GM21360 (cell line): ENCODE measurements around the gene SMPD4.
"Not testable (repeated sequence)": the region's sequence is repeated elsewhere in the genome, so short reads cannot be mapped to it uniquely, and the experiment has no call there.

Source experiments
- ATAC-seq: cut with Tn5 transposase; IDR thresholded peaks from one replicate; pipeline ENCODE4 v1.9.1; 2021; ENCODE audit warnings: mild to moderate bottlenecking, moderate library complexity; ENCODE audit not compliant: unreplicated experiment

SMPD4 gene, protein sequence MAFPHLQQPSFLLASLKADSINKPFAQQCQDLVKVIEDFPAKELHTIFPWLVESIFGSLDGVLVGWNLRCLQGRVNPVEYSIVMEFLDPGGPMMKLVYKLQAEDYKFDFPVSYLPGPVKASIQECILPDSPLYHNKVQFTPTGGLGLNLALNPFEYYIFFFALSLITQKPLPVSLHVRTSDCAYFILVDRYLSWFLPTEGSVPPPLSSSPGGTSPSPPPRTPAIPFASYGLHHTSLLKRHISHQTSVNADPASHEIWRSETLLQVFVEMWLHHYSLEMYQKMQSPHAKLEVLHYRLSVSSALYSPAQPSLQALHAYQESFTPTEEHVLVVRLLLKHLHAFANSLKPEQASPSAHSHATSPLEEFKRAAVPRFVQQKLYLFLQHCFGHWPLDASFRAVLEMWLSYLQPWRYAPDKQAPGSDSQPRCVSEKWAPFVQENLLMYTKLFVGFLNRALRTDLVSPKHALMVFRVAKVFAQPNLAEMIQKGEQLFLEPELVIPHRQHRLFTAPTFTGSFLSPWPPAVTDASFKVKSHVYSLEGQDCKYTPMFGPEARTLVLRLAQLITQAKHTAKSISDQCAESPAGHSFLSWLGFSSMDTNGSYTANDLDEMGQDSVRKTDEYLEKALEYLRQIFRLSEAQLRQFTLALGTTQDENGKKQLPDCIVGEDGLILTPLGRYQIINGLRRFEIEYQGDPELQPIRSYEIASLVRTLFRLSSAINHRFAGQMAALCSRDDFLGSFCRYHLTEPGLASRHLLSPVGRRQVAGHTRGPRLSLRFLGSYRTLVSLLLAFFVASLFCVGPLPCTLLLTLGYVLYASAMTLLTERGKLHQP

DNA sequence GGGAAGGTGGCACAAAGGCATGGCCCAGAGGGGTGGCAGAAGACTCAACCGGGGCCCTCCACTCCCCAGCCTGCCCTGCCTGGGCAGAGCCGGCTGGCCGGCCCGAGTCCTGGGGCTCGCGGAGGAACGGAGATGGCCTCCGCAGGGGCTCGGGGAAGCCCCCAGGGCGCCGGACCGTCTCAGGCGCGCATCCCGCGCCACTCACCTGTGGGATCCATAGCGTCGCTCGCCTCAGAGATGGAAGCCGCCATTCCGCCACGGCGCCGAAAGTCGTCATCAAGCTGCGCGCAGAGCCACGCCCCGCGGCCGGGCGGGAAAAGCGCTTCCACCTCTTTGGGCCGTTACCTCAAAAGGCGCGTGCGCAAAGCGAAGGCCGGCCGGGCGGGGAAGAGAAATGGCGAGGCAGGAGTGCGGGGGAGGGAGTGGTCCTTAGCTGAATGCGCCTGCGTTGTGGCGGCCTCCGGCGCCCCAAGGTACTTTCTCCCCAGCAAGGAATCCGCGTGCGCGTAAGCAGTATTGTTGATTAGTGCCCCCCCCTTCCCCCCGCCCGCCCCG, at the start of gene SMPD4:
TSS of gene SMPD4 (minus strand) at position 278 of the 555 bp plus-strand sequence. CDS start 5,010 bp downstream, outside the sequence.
- ATAC-seq: peak; percentile 47

DNA sequence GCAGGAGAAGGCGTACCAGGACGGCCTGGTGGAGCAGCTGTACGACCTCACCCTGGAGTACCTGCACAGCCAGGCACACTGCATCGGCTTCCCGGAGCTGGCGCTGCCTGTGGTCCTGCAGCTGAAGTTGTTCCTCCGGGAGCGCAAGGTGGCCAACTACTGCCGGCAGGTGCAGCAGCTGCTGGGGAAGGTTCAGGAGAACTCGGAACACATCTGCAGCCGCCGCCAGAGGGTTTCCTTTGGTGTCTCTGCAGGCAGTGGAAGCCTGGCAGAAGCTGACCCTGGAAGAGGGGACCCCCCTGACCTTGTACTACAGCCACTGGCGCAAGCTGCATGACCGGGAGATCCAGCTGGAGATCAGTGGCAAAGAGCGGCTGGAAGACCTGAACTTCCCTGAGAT, 49.5 kb upstream of the SMPD4 start:
- ATAC-seq: not testable (repeated sequence)

GRCh38 chr2:130230376-130230775, 49.0 kb upstream of the SMPD4 start:
- ATAC-seq: not testable (repeated sequence)

- not testable (repeated sequence) for ATAC-seq
These were observed 47.7 kb upstream of the SMPD4 start for GRCh38 chr2:130229161-130229510.

DNA sequence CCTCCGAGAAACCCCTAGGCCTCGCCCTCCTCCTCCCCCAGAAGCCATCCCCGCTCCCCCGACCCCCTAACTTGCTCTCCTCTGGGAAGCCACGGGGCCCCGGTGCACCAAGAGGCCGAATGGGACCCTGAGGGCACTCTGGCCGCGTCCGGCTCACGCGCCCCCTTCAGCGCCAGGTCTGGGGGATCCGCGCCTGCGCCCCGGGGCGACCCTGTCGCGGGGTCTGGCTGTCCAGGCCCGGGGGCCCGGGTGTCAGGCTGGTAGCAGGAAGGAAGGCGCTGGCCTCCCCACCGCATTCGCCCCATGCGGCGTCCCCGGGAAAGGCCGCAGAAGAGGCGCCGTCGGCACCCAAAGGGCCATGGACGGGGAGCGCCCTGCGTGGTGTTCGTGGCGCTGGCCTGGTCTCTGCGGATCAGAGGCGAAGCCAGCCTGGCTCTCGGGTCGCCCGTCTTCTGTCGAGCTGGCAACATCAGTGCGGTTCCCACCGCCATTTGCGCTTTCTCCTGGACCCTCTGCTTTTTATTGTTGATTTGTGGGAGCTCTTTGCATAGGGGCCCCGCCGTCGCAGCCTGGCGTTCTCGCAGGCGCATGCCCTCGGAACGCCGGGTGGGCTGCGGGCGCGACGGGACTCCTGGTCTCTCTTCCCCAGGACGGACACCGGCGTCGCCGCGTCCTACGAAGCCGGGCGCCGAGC, 47.2 kb upstream of the SMPD4 start:
- not testable (repeated sequence) for ATAC-seq

- not testable (repeated sequence) for ATAC-seq
These were observed 46.6 kb upstream of the SMPD4 start for GRCh38 chr2:130228005-130228404.

DNA sequence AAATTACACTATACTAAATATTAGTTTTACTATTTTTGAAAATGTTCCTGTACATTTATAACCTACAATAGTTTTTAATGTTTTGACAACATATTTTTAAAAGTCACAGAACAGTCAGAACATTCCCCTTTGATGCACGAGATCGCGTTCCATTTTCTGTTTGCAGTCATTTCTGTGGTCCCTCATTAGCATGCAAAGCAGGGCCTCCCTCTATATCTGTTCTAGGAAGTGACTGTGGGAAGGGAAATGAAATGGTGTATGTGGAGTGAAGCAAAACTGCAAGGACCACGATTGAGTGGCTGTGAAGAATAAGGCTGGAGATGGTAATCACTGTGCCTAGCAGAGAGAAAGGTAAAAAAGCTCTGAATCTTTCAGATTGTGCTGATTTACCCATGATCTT, 41.1 kb upstream of the SMPD4 start:
- peak; percentile 94 for ATAC-seq

DNA sequence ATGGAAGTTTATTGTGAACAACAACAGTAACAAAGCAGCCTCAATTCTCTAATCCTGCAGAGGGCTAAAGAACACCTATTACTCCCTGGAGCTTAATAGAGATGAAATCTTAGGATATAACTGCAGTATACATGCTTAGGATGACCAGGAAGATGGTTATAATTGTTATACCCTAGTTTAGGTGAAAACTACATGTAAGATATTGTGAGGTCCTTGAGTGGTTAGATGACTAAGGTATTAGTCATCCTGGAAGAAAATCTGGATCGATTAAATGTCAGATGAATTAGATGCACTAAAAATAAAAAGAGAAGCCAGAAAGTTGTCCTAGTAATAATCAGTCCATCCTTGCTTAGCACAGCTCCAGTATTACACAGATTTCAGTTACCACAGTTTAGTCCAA, 39.1 kb upstream of the SMPD4 start:
- not testable (repeated sequence) for ATAC-seq

- ATAC-seq: not testable (repeated sequence)
These were observed 37.7 kb upstream of the SMPD4 start for GRCh38 chr2:130219147-130219546.

- ATAC-seq: not testable (repeated sequence)
These were observed 25.6 kb upstream of the SMPD4 start for GRCh38 chr2:130207051-130207450.

DNA sequence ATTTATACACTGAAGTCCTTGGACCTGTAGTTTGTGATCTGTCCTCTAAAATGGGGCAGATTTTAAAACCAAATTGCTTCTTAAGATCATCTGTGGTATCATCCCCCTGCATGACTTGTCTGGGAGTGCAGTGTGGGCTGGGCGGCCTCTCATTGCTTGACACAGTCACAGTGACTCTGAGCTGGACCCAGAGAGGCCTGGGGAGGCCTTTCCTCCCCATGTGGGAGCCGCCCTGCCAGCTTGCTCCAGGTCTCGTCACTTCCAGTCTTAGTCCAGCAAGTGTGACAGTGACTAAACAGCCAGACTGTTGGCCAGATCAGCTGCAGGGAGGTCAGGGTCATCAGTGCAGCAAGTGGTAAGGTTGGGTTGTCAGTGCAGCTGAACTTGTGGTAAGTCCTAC, 21.7 kb upstream of the SMPD4 start:
- not testable (repeated sequence) for ATAC-seq

DNA sequence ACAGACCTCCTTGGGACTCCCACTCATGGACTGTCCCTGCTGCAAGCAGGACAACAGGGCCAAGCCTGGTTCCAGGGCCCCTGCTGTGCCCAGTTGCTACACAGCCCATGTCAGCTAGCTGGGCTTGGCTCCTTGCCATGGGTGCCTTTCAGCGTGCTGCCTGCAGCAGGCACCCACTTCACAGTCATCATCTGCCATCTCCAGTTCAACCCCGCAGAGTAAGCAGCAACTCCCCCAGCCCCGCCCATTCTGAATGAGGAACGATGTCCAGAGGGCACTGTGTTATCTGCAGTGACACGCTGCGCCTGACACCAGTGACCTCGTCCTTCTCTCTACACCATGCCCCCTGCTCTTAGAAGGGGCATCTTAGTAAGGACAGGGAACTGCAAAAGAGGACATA, 21.1 kb upstream of the SMPD4 start:
- not testable (repeated sequence) for ATAC-seq

DNA sequence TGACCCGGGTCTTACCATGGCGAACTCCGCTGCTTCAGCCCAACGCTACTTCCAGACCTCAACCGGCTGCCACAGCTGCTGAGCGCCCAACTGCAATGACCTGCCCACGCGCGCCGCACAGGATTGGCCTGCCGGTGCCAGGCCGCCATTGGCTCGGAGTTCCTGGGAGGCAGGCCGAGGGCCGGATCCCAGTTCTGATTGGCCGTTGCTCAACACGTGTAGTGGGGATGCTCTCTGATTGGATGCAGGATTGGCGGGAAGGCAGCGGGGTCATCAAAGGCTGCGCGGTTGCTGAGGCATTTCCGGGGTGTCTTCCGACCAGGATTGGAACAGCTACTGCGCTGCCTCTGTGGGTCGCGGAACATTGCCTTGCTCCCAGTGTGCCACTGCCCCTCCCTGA, 16.9 kb upstream of the SMPD4 start, which contains the start of gene TUBA3E:
TSS of gene TUBA3E (minus strand) at position 97 of the 400 bp plus-strand sequence. CDS start at position 18, 79 bp downstream.
- no peak for ATAC-seq

- not testable (repeated sequence) for ATAC-seq
These were observed 14.7 kb upstream of the SMPD4 start for GRCh38 chr2:130196052-130196451.

GRCh38 chr2:130195089-130195635, 13.8 kb upstream of the SMPD4 start:
- ATAC-seq: not testable (repeated sequence)

- not testable (repeated sequence) for ATAC-seq
These were observed 12.4 kb upstream of the SMPD4 start for GRCh38 chr2:130193824-130194223.

DNA sequence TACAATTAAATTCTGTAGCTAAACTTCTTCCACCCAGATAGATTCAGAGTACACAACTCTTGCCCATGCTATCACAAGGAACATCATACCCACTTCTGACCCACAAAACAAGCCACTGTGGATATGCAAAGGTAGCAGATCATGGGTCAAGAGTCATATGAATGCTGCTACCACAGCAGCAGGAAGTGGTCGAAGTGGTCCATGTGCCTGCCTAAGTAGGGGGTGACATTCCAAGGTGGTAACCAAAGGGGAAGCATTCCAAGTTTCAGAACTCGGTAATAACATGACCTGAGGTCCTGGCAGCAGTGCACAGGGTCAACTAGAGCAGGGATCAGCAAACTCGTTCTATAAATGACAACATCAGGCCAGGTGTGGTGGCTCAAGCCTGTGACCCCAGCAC, 11.0 kb upstream of the SMPD4 start:
- ATAC-seq: not testable (repeated sequence)

DNA sequence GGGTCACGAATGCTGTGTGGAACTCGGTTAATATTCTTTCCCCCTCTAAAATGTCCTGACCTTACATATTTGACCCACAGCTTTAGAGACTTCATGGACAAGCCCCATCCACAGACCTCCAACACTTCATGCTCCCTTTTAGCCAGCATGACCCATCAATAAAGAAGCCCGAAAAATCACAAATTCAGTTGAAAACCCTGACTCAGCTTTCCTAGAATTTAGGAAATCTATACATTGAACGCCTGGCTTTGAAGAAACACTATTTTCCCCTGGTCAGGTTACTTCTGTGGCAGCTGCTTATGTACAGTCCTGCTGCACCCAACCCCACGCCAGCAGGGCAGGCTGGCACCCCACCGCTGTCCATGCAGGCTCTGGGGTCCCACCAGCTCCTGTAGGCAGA, 9.9 kb upstream of the SMPD4 start:
- ATAC-seq: not testable (repeated sequence)

- no peak for ATAC-seq
These were observed 8.8 kb upstream of the SMPD4 start for GRCh38 chr2:130190237-130190636.

DNA sequence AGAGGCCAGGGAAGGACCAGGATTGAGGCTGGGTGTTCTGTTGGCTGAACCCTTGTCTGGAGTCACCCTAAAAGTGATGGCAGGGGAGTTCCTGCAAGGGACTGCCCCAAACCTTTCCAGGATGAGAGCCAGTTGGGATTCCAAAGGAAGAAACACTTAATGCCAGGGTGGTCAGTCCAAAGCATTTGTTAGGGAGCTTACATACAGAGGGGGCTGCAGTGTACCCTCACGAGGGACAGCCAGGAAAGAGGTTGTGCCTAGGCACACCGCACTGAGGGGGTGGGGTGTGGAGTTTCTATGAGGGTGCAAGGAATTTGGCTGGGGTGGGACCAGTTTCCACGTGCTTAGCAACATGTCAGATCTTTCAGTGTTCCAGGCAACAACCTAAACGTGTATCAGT, 7.6 kb upstream of the SMPD4 start:
- ATAC-seq: not testable (repeated sequence)
